GM21529 (cell line): Measurements from ENCODE around the gene GPR108.
"Not testable (repeated sequence)": the region's sequence is repeated elsewhere in the genome, so short reads cannot be mapped to it uniquely, and the experiment has no call there.

ENCODE experiments used
- ATAC-seq: cut with Tn5 transposase; IDR thresholded peaks from one replicate; pipeline ENCODE4 v1.9.1; 2021; ENCODE audit not compliant: unreplicated experiment

GPR108 gene

GRCh38 chr19:6761053-6761676 lies 23.8 kb upstream of the GPR108 start:
- no peak for ATAC-seq

GRCh38 chr19:6760606-6761005 lies 23.2 kb upstream of the GPR108 start:
- ATAC-seq, result no peak

- ATAC-seq, result no peak
These were observed 17.5 kb upstream of the GPR108 start for GRCh38 chr19:6754653-6755463.

- no peak for ATAC-seq
These were observed 16.8 kb upstream of the GPR108 start for GRCh38 chr19:6754136-6754535.

- ATAC-seq, result peak; percentile 68
These were observed 16.0 kb upstream of the GPR108 start for GRCh38 chr19:6753178-6754031.

GRCh38 chr19:6752256-6753177 lies 15.1 kb upstream of the GPR108 start:
- ATAC-seq, result no peak

GRCh38 chr19:6751189-6751588 lies 13.8 kb upstream of the GPR108 start:
- ATAC-seq, result no peak

GRCh38 chr19:6750062-6750461 lies 12.7 kb upstream of the GPR108 start:
- ATAC-seq, result no peak

- not testable (repeated sequence) for ATAC-seq
These were observed 11.2 kb upstream of the GPR108 start for GRCh38 chr19:6748543-6748942.

- ATAC-seq, result no peak
These were observed 8.6 kb upstream of the GPR108 start for GRCh38 chr19:6745965-6746364.

GRCh38 chr19:6744381-6745301 lies 7.3 kb upstream of the GPR108 start:
- ATAC-seq, result no peak

- ATAC-seq, result no peak
These were observed 6.5 kb upstream of the GPR108 start for GRCh38 chr19:6743714-6744380.

- no peak for ATAC-seq
These were observed 5.7 kb upstream of the GPR108 start for GRCh38 chr19:6743066-6743465.

GRCh38 chr19:6740589-6741343 lies 3.4 kb upstream of the GPR108 start:
- ATAC-seq, result no peak

GRCh38 chr19:6739883-6740588 lies 2.7 kb upstream of the GPR108 start:
- no peak for ATAC-seq

- ATAC-seq, result no peak
These were observed 2.1 kb upstream of the GPR108 start, which contains the start of gene TRIP10 for GRCh38 chr19:6739390-6739882. Gene TRIP10 (plus strand): TSS chr19:6739680. CDS start chr19:6739762, 82 bp downstream.

GRCh38 chr19:6738787-6739389 lies 1.5 kb upstream of the GPR108 start:
- ATAC-seq, result no peak
